Measurements from ENCODE around the gene SNAPC3.

The SNAPC3 gene

GRCh38 chr9:15422372-15423230 is at the start of gene SNAPC3 (continued):
- TF ChIP-seq ZNF16 (tag by site-specific recombination; IDR thresholded peaks at IDR 0.05; ENCODE audit: low read depth), result no peak
- no peak for TF ChIP-seq ZNF239 (tag by site-specific recombination; IDR thresholded peaks at IDR 0.05)
- no peak for TF ChIP-seq ZNF791 (tag by site-specific recombination; IDR thresholded peaks at IDR 0.05)
- TF ChIP-seq ZNF639 (tag by site-specific recombination; IDR thresholded peaks at IDR 0.05), result no peak
- TF ChIP-seq ZNF138 (tag by site-specific recombination; IDR thresholded peaks at IDR 0.05; ENCODE audit: borderline replicate concordance), result no peak
- TF ChIP-seq ZBTB21 (tag by site-specific recombination; IDR thresholded peaks at IDR 0.05), result no peak
- no peak for TF ChIP-seq ZNF677 (tag by site-specific recombination; IDR thresholded peaks at IDR 0.05)
- peak; percentile 98 for TF ChIP-seq KLF8 (tag by site-specific recombination; IDR thresholded peaks at IDR 0.05)
- TF ChIP-seq ZNF280D (tag by site-specific recombination; IDR thresholded peaks at IDR 0.05), result no peak
- TF ChIP-seq ZNF501 (tag by site-specific recombination; IDR thresholded peaks at IDR 0.05), result peak; percentile 62; the same call in 1 of the 2 replicates
- TF ChIP-seq HOXC10 (CRISPR knock-in tag; IDR thresholded peaks at IDR 0.05), result no peak
- no peak for TF ChIP-seq ZNF473 (tag by site-specific recombination; IDR thresholded peaks at IDR 0.05)
- no peak for TF ChIP-seq ZNF274 (IDR thresholded peaks at IDR 0.05; ENCODE audit: low read length)
- no peak for TF ChIP-seq ZNF274 (tag by site-specific recombination; IDR thresholded peaks at IDR 0.05; ENCODE audit: borderline replicate concordance)
- no peak for TF ChIP-seq TSHZ1 (tag by site-specific recombination; IDR thresholded peaks at IDR 0.05; ENCODE audit: borderline replicate concordance)
- TF ChIP-seq ZSCAN30 (tag by site-specific recombination; IDR thresholded peaks at IDR 0.05), result peak; percentile 30; the same call in 1 of the 2 replicates
- TF ChIP-seq, protein P1, sequence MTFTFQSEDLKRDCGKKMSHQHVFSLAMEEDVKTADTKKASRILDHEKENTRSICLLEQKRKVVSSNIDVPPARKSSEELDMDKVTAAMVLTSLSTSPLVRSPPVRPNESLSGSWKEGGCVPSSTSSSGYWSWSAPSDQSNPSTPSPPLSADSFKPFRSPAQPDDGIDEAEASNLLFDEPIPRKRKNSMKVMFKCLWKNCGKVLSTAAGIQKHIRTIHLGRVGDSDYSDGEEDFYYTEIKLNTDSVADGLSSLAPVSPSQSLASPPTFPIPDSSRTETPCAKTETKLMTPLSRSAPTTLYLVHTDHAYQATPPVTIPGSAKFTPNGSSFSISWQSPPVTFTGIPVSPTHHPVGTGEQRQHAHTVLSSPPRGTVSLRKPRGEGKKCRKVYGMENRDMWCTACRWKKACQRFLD (tag by site-specific recombination; IDR thresholded peaks at IDR 0.05), result no peak
- peak; percentile 63; the same call in 1 of the 2 replicates for TF ChIP-seq ZNF423 (tag by site-specific recombination; IDR thresholded peaks at IDR 0.05)
- no peak for TF ChIP-seq ZNF37A (tag by site-specific recombination; IDR thresholded peaks at IDR 0.05)
- TF ChIP-seq ZNF629 (tag by site-specific recombination; IDR thresholded peaks at IDR 0.05), result peak; percentile 42; the same call in 1 of the 2 replicates
- TF ChIP-seq SP3 (tag by site-specific recombination; IDR thresholded peaks at IDR 0.05), result peak; percentile 94
- TF ChIP-seq, protein P2, sequence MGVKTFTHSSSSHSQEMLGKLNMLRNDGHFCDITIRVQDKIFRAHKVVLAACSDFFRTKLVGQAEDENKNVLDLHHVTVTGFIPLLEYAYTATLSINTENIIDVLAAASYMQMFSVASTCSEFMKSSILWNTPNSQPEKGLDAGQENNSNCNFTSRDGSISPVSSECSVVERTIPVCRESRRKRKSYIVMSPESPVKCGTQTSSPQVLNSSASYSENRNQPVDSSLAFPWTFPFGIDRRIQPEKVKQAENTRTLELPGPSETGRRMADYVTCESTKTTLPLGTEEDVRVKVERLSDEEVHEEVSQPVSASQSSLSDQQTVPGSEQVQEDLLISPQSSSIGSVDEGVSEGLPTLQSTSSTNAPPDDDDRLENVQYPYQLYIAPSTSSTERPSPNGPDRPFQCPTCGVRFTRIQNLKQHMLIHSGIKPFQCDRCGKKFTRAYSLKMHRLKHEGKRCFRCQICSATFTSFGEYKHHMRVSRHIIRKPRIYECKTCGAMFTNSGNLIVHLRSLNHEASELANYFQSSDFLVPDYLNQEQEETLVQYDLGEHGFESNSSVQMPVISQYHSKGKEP (tag by site-specific recombination; IDR thresholded peaks at IDR 0.05), result peak; percentile 70
- TF ChIP-seq KLF17 (tag by site-specific recombination; IDR thresholded peaks at IDR 0.05), result peak; percentile 61; the same call in 1 of the 2 replicates
- TF ChIP-seq ZBTB48 (tag by site-specific recombination; IDR thresholded peaks at IDR 0.05), result no peak; the same call in 1 of the 2 replicates
- TF ChIP-seq, protein P3, sequence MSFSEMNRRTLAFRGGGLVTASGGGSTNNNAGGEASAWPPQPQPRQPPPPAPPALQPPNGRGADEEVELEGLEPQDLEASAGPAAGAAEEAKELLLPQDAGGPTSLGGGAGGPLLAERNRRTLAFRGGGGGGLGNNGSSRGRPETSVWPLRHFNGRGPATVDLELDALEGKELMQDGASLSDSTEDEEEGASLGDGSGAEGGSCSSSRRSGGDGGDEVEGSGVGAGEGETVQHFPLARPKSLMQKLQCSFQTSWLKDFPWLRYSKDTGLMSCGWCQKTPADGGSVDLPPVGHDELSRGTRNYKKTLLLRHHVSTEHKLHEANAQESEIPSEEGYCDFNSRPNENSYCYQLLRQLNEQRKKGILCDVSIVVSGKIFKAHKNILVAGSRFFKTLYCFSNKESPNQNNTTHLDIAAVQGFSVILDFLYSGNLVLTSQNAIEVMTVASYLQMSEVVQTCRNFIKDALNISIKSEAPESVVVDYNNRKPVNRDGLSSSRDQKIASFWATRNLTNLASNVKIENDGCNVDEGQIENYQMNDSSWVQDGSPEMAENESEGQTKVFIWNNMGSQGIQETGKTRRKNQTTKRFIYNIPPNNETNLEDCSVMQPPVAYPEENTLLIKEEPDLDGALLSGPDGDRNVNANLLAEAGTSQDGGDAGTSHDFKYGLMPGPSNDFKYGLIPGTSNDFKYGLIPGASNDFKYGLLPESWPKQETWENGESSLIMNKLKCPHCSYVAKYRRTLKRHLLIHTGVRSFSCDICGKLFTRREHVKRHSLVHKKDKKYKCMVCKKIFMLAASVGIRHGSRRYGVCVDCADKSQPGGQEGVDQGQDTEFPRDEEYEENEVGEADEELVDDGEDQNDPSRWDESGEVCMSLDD (tag by site-specific recombination; IDR thresholded peaks at IDR 0.05), result peak; percentile 49
